NCI-H2107 treated with DMSO at 0.1 percent for 48 hours (cell line): ENCODE measurements around the gene SORCS2.

Experiments used
- DNase-seq: peaks from one replicate; lab custom pipeline; 2025; ENCODE audit not compliant: unreplicated experiment; lab: John Stamatoyannopoulos, UW

SORCS2 gene

DNA sequence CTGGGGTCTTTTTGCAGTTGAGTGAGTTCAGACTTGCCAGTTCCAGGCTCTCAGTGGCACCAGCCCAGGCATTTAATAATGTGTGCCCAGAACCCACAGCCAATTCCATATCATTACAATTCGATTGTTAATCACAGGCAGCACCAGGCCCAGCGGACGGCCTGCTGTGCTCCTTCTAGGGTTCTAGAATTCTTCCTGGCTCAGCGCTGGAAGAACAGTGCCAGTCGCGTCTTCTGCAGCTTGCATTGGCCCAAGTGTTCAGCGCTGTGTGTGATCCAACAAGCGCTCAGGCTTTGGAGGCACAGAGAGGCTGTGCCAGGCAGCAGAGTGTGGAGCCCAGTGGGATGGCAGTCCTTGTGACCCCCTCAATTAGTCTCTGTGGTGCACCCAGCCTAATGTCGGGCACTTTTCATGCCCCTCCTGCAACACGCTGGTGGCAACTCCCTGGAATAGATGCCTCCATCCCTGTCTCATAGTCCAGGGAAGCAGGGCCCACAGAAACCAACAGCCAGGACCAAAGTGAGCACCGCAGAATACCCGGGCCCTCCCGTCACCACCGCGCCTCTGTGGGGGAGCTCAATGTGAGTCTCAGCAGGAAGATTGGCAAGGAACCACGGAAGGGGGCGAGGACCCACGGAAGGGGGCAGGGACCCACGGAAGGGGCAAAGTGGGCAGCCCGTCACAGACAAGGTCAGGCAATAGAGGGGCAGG is 554.2 kb downstream of the SORCS2 start:
- DNase-seq = no peak

- no peak for DNase-seq
These were observed 554.7 kb downstream of the SORCS2 start for GRCh38 chr4:7747062-7747385.

DNA sequence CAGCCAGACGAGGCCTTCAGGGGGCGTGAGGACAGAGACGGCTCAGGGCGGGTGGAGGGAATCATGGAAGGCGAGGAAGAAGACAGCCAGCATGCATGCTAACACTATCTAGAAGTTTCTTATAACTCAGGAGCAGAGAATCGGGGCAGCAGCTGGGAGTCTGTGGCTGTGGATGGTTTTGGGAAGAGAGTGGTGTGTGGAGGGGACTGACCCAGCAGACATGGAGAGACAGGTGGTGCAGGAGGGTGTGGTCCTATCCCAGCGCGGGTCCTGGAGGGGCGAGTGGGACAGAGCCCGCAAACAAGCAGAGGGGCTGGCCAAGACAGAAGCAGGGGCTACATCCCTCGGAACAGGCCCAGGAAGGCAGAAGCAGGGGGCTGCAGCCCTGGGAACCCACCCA is 555.2 kb downstream of the SORCS2 start:
- no peak for DNase-seq

GRCh38 chr4:7750523-7750922 is 558.2 kb downstream of the SORCS2 start:
- no peak for DNase-seq

DNA sequence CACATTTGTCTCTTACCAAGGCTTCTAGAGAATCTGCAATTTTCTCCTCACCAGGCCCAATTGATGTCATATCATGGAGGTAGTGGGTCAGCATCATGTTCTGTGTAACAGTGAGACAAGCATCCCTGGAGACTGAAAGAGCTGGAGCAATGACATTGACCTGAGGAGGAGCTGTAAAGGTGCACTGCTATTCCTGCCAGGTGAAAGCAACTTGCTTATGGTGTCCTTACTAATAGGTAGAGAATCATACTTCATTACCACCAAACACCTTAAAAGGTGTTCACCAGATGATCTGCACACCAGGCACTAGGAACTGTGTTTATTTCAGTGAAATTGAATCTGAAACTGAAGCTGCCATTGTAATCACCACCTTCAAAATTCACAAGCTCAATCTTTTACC is 558.6 kb downstream of the SORCS2 start:
- no peak for DNase-seq

DNA sequence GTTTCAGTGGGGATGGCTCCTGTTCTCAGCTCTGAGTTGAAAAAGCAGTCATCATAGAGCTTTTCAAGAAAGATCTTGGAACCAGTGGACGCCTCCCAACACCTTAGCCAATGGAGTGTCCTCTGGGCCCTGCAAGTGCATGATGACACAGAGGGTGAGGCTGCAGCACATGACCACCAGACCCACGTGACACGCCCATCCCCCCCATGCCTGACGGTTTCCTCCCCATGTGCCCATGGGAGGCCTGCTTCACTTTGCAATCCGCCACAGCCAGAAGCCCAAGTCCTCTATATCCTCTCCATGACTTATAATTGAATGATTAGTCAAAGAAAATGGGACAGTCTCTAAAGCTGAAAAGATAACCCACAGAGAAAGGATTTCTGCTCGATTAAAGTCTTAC is 560.3 kb downstream of the SORCS2 start:
- DNase-seq = no peak

GRCh38 chr4:7753271-7753670 is 560.9 kb downstream of the SORCS2 start:
- no peak for DNase-seq

DNA sequence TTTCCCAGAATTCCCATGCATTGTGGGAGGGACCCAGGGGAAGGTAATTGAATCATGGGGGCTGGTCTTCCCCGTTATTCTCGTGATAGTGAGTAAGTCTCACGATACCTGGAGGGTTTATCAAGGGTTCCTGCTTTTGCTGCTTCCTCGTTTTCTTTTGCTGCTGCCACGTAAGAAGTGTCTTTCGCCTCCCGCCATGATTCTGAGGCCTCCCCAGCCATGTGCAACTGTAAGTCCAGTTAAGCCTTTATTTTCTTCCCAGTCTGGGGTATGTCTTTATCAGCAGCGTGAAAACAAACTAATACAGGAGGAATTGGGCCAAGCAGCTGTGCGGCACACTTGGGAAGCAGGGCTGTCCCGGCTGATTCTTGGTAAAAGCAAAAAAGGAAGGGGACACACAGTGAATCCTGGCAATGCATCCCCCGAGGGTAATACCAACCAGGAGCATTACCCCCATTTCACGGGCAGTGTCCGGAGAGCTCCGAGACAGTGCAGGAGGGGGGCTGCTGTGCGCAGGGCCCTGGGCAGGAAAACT is 561.7 kb downstream of the SORCS2 start:
- no peak for DNase-seq

- DNase-seq = no peak
These were observed 562.4 kb downstream of the SORCS2 start for GRCh38 chr4:7754565-7755262.

GRCh38 chr4:7755561-7755960 is 563.2 kb downstream of the SORCS2 start:
- DNase-seq = no peak

DNA sequence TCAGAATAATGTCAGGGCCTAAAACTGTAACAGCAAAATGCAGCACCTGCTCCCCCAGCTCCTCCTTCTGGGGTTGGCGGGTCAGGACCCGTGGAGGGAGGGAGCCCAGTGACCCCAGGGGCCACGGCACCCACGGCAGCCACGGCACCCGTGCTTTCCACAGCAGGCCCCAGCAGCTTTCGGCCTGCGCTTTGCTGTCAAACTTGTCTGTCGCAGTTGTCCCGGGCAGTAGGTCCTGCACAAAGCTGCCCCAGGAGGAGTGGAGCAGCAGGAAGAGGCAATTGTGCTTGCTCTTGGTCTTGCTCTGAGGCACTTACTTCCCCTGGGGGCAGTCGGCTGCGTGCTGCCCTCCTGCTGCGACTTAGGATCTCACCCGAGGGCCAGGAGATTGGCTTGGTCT is 563.7 kb downstream of the SORCS2 start:
- DNase-seq = no peak

DNA sequence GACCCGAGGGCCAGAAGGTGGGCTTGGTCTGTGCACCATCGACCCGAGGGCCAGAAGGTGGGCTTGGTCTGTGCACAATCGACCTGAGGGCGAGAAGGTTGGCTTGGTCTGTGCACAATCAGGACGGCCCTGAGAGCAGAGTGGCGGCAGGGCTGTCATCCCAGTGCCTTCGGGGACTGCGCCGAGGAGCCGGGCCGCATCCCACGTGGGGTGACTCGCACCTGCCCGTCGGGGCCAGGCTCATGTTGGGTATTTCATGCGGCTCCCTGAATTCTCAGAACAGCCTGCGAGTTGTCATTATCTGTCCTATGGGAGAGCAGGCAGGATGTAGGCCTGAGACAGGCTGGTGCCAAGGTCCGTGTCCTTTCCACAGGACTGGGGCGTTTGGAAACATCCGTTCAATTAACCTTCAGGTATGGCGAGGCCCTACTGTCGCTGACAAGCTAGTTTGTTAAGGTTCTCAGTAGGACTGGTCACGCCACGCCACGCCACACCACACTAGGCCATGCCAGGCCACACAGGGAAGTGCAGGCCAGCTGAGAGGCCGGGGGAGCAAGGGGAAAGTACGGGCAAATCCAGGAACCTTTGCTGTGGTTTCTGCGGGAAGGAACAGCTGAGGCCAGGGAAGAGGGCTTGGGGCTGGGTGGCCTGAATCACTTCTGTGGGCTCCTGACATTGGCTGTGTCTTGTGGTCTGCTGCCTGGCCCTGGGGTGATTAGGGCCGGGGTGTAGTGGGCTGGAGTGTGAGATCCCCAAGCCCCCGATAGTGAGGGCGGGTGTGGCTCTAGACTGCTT is 564.4 kb downstream of the SORCS2 start:
- no peak for DNase-seq

- no peak for DNase-seq
These were observed 565.4 kb downstream of the SORCS2 start for GRCh38 chr4:7757501-7758471.

GRCh38 chr4:7758476-7758875 is 566.1 kb downstream of the SORCS2 start:
- DNase-seq = no peak

DNA sequence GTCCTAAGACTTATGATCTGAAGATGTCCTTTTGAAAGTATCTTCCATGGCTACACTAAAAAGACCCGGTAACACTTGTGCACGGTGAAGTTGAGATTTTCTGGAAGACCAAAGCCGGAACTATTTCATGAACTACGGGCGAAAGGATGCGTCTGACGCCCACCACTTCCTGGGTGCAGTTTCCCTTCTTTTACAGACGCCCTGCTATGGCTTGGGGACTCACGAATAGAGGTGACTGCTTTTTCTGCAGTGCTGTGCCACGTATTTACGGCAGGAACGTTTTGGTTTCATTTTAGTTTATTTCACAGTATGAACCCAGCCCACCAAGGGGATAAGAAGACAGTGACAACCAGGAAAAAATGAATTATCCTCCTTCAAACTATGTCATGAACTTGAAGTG is 566.9 kb downstream of the SORCS2 start:
- no peak for DNase-seq

DNA sequence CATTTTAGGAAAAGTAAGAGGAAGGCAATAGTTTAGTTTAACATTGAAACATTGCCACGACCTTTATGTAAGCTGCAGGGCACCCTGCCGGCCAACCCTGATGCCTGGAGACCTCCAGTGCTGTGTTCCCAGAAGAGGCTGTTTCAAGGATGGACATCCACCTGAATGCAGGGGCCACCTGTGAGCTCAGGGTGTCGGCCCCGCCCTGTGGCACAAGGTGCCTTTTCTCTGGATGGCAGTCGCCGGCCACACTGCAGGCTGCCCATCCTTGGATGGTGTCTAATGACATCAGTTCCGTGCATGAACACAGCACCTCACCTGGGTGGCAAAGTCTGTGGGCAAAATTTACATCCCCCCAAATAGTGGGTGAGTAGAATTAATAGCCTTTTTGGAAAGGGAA is 567.3 kb downstream of the SORCS2 start:
- DNase-seq = no peak

- DNase-seq = no peak
These were observed 567.9 kb downstream of the SORCS2 start for GRCh38 chr4:7760228-7760627.

DNA sequence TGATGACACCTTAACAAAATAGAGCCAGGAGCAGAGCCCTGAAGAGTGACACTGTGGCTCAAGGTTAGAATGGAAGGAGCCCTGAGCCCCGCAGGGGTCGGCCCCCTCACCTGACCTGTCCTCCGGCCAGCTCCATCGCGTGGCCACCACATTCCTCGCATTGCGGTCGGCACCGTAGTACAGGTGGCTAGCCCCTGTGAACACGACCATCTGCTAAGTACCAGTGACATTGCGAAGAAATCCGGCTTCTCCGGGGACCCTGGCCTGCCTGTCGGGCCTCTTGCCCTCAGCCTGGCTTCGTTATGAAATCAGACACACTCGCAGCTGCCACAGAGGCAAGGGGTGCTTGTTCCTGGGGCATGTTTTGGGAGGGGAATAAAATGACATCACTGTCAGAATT is 568.4 kb downstream of the SORCS2 start:
- no peak for DNase-seq

- no peak for DNase-seq
These were observed 569.0 kb downstream of the SORCS2 start for GRCh38 chr4:7761312-7761711.

DNA sequence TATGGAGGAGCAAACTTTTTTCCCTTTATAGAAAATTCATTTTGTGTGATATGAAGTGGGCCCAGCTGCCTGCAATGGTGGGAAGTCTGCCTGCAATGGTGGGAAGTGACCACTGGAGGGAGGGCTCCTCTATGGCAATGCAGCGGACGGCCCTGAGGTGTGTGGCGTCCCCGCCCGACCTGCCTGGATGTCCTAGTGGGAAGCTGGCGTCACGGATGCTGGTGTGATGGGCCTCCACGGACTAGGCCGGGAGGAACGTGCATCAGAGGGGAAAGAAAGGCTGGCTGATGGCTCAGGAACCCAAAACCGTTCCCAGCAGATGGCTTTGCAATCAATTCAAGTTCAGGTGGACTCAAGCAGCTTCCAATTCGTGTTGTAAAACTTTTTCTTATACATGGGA is 569.4 kb downstream of the SORCS2 start:
- no peak for DNase-seq
